ENCODE measurements around the gene DGKD.

The DGKD gene

DNA sequence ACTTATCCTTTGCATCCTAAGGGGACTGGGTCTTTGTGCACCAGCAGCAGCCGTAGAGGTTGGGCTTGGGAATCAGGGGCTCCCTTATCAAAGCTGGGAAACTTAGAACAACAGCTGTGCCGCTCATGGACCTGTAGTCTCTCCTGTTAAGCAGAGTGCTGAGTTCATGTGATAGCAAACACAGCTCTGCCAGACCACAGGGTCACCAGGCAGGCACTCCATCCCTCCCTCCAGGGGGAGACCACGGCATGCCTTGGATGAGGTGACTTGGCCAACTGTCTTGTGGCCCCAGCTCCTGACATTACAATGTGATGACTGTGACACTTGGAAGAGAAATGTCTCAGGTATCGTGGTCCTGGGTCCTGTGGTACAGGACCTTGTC, 60.0 kb downstream of the DGKD start:
- H3K9me3 ChIP-seq (ENCODE audit: control insufficient read depth in 5 of 5, low read length in 5 of 5), result peaks cover 0 to 10% (median 0%) of the 10 kb centered on the region in 5 donors
- peak overlapping the region; percentile 52 for H3K27ac ChIP-seq (ENCODE audit: low read depth, low read length)
- H3K4me1 ChIP-seq (ENCODE audit: control insufficient read depth in 5 of 5, insufficient read depth in 5 of 5, low read length in 5 of 5), result peaks cover 0 to 46% (median 29%) of the 10 kb centered on the region in 5 donors
- peaks cover 0 to 5% (median 0%) of the 10 kb centered on the region in 5 donors for H3K36me3 ChIP-seq (ENCODE audit: control insufficient read depth in 5 of 5, insufficient read depth in 5 of 5, low read length in 5 of 5)
- no peak overlapping the region for H3K9ac ChIP-seq (ENCODE audit: low read length in 5 of 5)
- no peak overlapping the region for H3K4me3 ChIP-seq (ENCODE audit: low read depth in 1 of 5, low read length in 5 of 5)
- H3K27me3 ChIP-seq (ENCODE audit: control insufficient read depth in 5 of 5, insufficient read depth in 4 of 5, low read length in 5 of 5), result no peaks in the 10 kb centered on the region

DNA sequence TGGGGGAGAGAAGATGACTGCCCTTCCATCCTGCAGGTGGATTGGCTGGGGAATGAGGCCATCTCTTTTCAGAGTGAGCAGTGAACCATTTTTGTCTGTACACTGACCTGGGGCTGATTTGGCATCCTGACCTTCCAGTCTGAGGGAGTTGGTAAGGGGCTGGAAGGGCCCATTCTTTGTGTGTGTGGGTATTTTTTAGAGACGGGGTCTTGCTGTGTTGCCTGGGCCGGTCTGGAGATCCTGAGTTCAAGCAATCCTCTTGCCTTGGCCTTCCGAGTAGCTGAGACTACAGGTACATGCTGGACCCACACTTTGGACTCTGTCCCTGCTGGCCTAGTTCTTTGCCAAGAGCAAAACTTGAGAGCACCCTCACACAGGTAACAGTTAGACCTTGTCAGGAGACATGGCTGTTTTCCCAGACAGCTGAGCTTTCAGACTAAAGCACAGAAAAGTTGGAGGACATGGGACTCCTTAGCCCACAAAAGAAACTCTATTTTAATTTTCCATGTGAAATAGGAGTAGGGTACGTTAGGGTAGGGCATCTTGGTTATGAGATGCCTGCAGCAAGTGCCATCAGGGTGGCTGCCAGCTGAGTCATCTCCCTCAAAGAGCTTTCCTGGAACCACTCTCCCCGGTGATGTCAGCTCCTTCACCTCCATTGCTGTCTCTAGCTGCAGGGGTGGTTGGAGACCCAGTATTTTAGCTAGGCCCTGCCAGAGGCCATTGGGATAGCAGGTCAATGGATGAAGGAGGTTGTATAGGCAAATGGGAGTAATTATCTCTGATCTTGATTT, 60.7 kb downstream of the DGKD start:
- Histone ChIP-seq H3K4me1 (ENCODE audit: control insufficient read depth in 5 of 5, insufficient read depth in 5 of 5, low read length in 5 of 5) (peaks cover under 1 to 47% (median 30%) of the 10 kb centered on the region in 5 donors), H3K27ac (ENCODE audit: low read depth, low read length) (no peak overlapping the region)

DNA sequence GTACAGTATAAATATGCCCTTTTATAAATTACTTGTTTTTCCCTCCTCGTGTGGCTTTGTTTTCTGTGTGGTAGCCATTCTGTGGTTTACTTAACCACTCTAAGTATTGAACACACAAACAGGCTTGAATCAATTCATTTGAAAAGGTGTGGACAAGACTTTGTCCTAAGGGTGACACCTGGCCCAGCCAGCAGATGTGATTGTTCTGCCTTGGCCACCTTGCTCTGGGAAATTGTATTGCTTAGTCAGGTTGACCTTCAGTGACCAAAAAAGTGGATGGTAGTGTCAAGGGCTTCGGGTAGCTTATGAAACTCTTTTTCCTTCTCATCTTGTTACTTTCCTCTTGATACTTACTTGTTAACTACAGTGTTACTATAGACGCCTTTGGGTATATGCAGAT, 61.9 kb downstream of the DGKD start:
- Histone ChIP-seq H3K27me3 (ENCODE audit: control insufficient read depth in 5 of 5, insufficient read depth in 4 of 5, low read length in 5 of 5) (no peaks in the 10 kb centered on the region), H3K4me3 (ENCODE audit: low read depth in 1 of 5, low read length in 5 of 5) (no peak overlapping the region), H3K27ac (ENCODE audit: low read depth, low read length) (no peak overlapping the region), H3K4me1 (ENCODE audit: control insufficient read depth in 5 of 5, insufficient read depth in 5 of 5, low read length in 5 of 5) (peaks cover 2 to 48% (median 35%) of the 10 kb centered on the region in 5 donors), H3K9me3 (ENCODE audit: control insufficient read depth in 5 of 5, low read length in 5 of 5) (peaks cover 0 to 6% (median 0%) of the 10 kb centered on the region in 5 donors), H3K36me3 (ENCODE audit: control insufficient read depth in 5 of 5, insufficient read depth in 5 of 5, low read length in 5 of 5) (peaks cover 0 to 5% (median 0%) of the 10 kb centered on the region in 5 donors), H3K9ac (ENCODE audit: low read length in 5 of 5) (no peak overlapping the region)

More for the DNA sequence above, 60.7 kb downstream of the DGKD start:
- Histone ChIP-seq H3K4me3 (ENCODE audit: low read depth in 1 of 5, low read length in 5 of 5) (no peak overlapping the region), H3K9me3 (ENCODE audit: control insufficient read depth in 5 of 5, low read length in 5 of 5) (peaks cover 0 to 10% (median 0%) of the 10 kb centered on the region in 5 donors), H3K36me3 (ENCODE audit: control insufficient read depth in 5 of 5, insufficient read depth in 5 of 5, low read length in 5 of 5) (peaks cover 0 to 5% (median 0%) of the 10 kb centered on the region in 5 donors), H3K9ac (ENCODE audit: low read length in 5 of 5) (no peak overlapping the region), H3K27me3 (ENCODE audit: control insufficient read depth in 5 of 5, insufficient read depth in 4 of 5, low read length in 5 of 5) (no peaks in the 10 kb centered on the region)

DNA sequence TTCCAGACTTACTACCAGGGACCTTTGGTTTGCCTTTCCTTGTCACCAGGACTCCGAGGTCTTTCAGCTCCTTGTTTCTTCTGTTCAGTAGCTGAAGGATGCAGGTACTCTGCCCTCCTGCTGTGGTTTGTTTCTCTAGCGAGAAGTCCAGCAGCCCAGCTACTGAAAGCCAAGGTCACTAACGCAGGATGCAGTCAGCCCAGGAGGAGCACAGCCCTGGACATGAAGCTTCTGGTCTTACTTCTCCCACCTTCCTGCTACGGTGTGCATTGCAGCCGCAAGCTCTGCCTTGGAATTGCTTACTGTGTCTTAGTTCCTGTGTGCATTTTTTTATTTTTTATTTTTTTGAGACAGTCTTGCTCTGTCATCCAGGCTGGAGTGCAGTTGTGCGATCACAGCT, 62.4 kb downstream of the DGKD start:
- Histone ChIP-seq H3K36me3 (ENCODE audit: control insufficient read depth in 5 of 5, insufficient read depth in 5 of 5, low read length in 5 of 5) (peaks cover 0 to 5% (median 0%) of the 10 kb centered on the region in 5 donors), H3K4me3 (ENCODE audit: low read depth in 1 of 5, low read length in 5 of 5) (no peak overlapping the region), H3K4me1 (ENCODE audit: control insufficient read depth in 5 of 5, insufficient read depth in 5 of 5, low read length in 5 of 5) (peaks cover 2 to 50% (median 40%) of the 10 kb centered on the region in 5 donors), H3K9me3 (ENCODE audit: control insufficient read depth in 5 of 5, low read length in 5 of 5) (peaks cover 0 to 4% (median 0%) of the 10 kb centered on the region in 5 donors), H3K27me3 (ENCODE audit: control insufficient read depth in 5 of 5, insufficient read depth in 4 of 5, low read length in 5 of 5) (no peaks in the 10 kb centered on the region), H3K27ac (ENCODE audit: low read depth, low read length) (no peak overlapping the region), H3K9ac (ENCODE audit: low read length in 5 of 5) (no peak overlapping the region)

DNA sequence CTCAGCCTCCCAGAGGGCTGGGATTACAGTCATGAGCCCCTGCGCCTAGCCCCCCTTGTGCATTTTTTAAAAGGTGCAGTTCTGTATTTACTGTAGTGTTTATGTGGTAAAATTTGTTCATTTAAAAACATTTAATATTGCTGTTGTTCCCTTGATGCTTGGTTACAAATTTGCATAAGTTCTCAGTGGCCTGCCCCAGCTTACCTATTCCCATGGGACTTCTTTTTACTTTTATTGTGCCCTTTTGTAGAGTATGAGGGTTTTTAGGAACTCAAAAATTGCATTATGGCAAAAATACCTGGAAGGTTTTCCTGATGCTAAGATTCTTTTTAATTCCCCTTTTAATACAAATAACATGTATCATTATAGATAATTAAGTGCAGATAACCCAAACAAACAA, 63.0 kb downstream of the DGKD start:
- Histone ChIP-seq H3K36me3 (ENCODE audit: control insufficient read depth in 5 of 5, insufficient read depth in 5 of 5, low read length in 5 of 5) (peaks cover 0 to 5% (median 0%) of the 10 kb centered on the region in 5 donors), H3K4me3 (ENCODE audit: low read depth in 1 of 5, low read length in 5 of 5) (no peak overlapping the region), H3K27ac (ENCODE audit: low read depth, low read length) (no peak overlapping the region), H3K9ac (ENCODE audit: low read length in 5 of 5) (no peak overlapping the region), H3K4me1 (ENCODE audit: control insufficient read depth in 5 of 5, insufficient read depth in 5 of 5, low read length in 5 of 5) (peaks cover 2 to 56% (median 46%) of the 10 kb centered on the region in 5 donors), H3K9me3 (ENCODE audit: control insufficient read depth in 5 of 5, low read length in 5 of 5) (peaks cover 0 to 3% (median 0%) of the 10 kb centered on the region in 5 donors), H3K27me3 (ENCODE audit: control insufficient read depth in 5 of 5, insufficient read depth in 4 of 5, low read length in 5 of 5) (no peaks in the 10 kb centered on the region)

DNA sequence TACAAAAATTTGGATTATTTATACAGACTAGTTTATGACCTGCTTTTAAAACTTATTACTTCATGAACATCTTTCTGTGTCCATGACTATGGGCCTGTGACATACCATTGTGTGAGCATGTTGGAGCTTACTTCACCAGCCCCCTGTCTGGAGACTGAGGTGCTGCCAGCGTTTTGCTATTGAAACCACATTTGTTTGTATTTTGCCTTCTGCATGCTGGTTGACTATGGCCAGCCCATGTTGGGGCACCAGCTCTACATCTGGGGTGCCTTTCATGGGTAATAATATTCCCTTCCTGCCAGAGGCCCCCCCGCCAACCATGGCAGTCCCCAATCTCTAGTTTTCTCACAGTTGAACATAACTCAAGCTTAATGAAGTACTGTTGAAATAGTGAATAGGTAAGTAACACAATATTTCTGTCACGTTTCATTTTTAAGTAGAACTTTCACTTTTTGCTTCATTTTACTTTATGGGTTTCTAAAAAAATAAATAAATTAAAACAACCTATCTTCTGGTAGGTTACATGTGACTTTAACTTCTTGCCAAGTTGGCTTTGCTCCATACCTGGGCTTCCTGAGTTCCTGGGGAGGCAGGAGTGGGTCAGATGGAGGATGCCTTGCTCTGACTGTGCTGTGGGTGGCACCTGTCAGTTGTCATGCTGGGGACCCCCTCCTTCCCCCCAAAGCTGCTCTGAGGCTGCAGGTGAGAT, 63.9 kb downstream of the DGKD start:
- peak overlapping the region in 2 of 5 donors; percentile 48 to 55 for H3K4me3 ChIP-seq (ENCODE audit: low read depth in 1 of 5, low read length in 5 of 5)
- H3K27me3 ChIP-seq (ENCODE audit: control insufficient read depth in 5 of 5, insufficient read depth in 4 of 5, low read length in 5 of 5), result no peaks in the 10 kb centered on the region
- H3K9ac ChIP-seq (ENCODE audit: low read length in 5 of 5), result peak overlapping the region in 1 of 5 donors; percentile 33
- peaks cover 2 to 61% (median 52%) of the 10 kb centered on the region in 5 donors for H3K4me1 ChIP-seq (ENCODE audit: control insufficient read depth in 5 of 5, insufficient read depth in 5 of 5, low read length in 5 of 5)
- H3K27ac ChIP-seq (ENCODE audit: low read depth, low read length), result peak overlapping the region; percentile 17
- peaks cover 0 to 5% (median 0%) of the 10 kb centered on the region in 5 donors for H3K36me3 ChIP-seq (ENCODE audit: control insufficient read depth in 5 of 5, insufficient read depth in 5 of 5, low read length in 5 of 5)
- H3K9me3 ChIP-seq (ENCODE audit: control insufficient read depth in 5 of 5, low read length in 5 of 5), result no peaks in the 10 kb centered on the region

DNA sequence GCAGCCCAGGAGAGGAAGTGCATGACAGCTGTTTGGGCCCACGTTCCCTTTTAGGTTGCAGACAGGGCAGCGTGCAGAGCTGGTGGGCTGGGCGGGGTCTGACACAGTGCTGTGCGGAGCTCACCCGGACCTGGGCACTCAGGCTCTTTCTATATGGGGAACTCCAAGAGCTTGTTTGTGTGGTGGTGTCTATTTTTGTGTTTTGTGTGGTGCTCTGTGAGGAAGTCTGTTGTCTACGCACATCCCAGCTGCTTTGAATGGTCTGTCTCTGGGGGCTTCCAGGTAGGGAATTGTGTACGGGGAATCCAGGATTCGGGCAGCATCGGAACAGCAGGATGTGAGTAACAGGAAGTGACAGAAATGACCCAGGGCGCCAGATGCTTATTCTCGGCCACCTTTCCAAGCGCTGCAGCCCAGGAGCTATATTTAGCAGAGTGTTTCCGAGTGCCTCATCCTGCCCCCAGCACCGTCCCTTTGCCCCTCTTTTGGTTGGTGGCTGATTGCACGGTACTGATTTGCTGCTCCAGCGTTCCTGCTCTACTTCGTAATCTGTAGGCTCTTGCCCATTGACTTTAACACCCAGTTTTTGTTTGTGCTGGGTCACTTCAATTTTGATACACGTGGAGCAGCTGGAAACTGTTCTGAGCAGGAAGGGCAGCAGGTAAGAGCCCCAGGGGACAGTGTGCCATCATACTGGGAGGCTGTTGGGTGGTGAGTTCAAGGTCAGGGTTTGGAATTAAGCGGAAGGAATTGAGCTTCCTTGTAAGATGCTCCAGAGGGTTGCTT, 64.7 kb downstream of the DGKD start:
- Histone ChIP-seq H3K9me3 (ENCODE audit: control insufficient read depth in 5 of 5, low read length in 5 of 5) (no peaks in the 10 kb centered on the region), H3K36me3 (ENCODE audit: control insufficient read depth in 5 of 5, insufficient read depth in 5 of 5, low read length in 5 of 5) (peaks cover 0 to 5% (median 0%) of the 10 kb centered on the region in 5 donors), H3K9ac (ENCODE audit: low read length in 5 of 5) (peak overlapping the region in 1 of 5 donors; percentile 40), H3K27me3 (ENCODE audit: control insufficient read depth in 5 of 5, insufficient read depth in 4 of 5, low read length in 5 of 5) (no peaks in the 10 kb centered on the region), H3K4me1 (ENCODE audit: control insufficient read depth in 5 of 5, insufficient read depth in 5 of 5, low read length in 5 of 5) (peaks cover 3 to 59% (median 52%) of the 10 kb centered on the region in 5 donors), H3K4me3 (ENCODE audit: low read depth in 1 of 5, low read length in 5 of 5) (peak overlapping the region in 4 of 5 donors; percentile 19 to 55 (median 48)), H3K27ac (ENCODE audit: low read depth, low read length) (peak overlapping the region; percentile 54)

DNA sequence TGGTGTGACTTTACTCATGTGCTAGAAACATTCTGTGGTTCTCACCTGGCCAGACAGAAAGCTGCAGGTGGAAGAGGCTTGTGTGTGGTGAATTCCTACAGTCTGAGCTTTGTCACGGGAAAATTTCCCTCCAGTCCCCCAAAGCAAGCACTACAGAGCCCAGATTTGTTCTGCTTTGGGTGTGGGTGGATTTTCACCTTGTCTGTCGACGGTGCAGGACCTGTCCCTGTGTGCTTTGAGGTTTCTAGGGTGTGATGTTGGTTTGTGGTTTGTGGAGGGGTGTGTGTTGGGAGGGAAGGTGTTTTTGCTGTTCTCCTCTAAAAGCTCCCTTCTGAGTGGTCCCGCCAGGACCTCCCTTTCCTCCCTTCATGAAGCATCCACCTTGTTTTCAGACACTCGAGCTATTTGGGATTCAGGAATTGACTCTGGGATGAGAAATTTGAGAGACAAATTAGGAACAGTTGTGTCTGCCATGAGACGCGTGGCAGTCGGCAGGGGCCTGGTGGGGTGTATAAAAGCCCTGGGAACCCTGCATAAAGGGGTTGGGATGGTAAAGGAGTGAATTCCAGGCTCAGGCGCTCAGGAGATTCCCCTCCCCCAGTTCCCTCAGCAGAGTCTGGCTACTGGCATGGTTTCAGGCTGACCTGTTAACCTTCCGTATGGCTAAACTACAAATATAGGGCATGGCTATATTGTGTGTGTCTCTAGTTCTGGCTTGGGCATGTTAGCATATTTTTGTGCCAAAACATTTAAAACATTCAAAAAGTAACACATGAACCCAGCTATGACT, 65.5 kb downstream of the DGKD start:
- H3K27me3 ChIP-seq (ENCODE audit: control insufficient read depth in 5 of 5, insufficient read depth in 4 of 5, low read length in 5 of 5), result no peaks in the 10 kb centered on the region
- H3K4me3 ChIP-seq (ENCODE audit: low read depth in 1 of 5, low read length in 5 of 5), result peak overlapping the region in 4 of 5 donors; percentile 17 to 55 (median 48)
- H3K36me3 ChIP-seq (ENCODE audit: control insufficient read depth in 5 of 5, insufficient read depth in 5 of 5, low read length in 5 of 5), result peaks cover 0 to 5% (median 0%) of the 10 kb centered on the region in 5 donors
- peak overlapping the region; percentile 54 for H3K27ac ChIP-seq (ENCODE audit: low read depth, low read length)
- no peaks in the 10 kb centered on the region for H3K9me3 ChIP-seq (ENCODE audit: control insufficient read depth in 5 of 5, low read length in 5 of 5)
- H3K9ac ChIP-seq (ENCODE audit: low read length in 5 of 5), result peak overlapping the region in 1 of 5 donors; percentile 40
- H3K4me1 ChIP-seq (ENCODE audit: control insufficient read depth in 5 of 5, insufficient read depth in 5 of 5, low read length in 5 of 5), result peaks cover 3 to 63% (median 47%) of the 10 kb centered on the region in 5 donors

Measured in subcutaneous abdominal adipose tissue (tissue), 5 donors.